Measurements from ENCODE around the gene CACNA2D1. TPM values are rescaled to one million over a fixed set of nuclear protein-coding genes. Genes with fewer than 3 reads are reported as not detected.

The CACNA2D1 gene
- total and polyA plus RNA-seq, 7 donors, result 0.23 to 115 (median 59.7) TPM

GRCh38 chr7:82154728-82155127, 288.8 kb downstream of the CACNA2D1 start:
- TF ChIP-seq POLR2AphosphoS5 (IDR thresholded peaks at IDR 0.05) (no peak), EP300 (IDR thresholded peaks at IDR 0.05) (no peak), POLR2A (IDR thresholded peaks at IDR 0.05) (no peak)
- Histone ChIP-seq H3K27ac (no peak overlapping the region), H3K4me1 (peaks cover 0 to 16% (median 3%) of the 10 kb centered on the region in 4 donors), H3K27me3 (no peaks in the 10 kb centered on the region), H3K36me3 (no peaks in the 10 kb centered on the region), H3K9me3 (no peaks in the 10 kb centered on the region), H3K4me3 (no peak overlapping the region)
- no peak for DNase-seq
- WGBS, 2 donors, result 68 to 78% methylated on average over 2 of the region's 2 CpGs
- intact Hi-C loops (cut with DNase I), result no loop called here

DNA sequence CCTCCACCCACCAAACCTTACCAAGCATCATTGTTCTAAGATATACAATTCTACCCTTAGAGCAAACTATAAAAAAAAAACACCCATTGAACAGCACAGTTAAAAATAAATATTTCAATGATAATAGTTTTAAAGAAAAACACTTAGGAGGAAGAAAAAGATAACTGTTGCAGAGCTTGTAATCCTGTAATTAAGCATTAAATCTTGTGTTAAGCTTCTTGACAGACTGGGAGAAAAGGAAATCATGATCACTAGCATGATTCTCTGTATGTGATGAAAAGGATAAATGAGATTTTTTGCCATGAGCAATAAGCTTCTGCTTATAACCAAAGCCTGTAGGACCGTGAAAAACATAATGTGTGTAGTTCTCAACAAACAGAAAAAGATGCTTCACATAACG, 289.8 kb downstream of the CACNA2D1 start:
- H3K36me3 ChIP-seq, result no peaks in the 10 kb centered on the region

DNA sequence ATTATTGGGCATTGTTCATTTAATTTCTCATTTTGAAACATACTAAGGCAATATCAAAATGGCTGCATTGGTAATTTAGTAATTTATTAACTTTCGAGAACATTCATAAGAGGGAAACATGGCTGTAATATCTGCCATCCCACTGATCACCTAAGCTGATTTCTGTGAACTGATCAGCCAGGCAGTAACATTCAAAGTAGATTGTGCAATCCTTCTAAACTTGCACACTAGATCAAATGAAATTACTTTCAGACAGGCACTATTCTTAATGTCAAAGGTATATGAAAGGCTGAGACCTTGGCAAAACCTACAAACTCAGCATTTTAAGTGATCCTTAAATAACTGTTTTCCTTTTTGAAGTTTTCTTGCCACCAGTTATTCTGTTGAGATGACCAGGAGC, 290.7 kb downstream of the CACNA2D1 start:
- Histone ChIP-seq H3K4me3 (no peak overlapping the region), H3K27ac (no peak overlapping the region), H3K27me3 (no peaks in the 10 kb centered on the region), H3K4me1 (peaks cover 0 to 10% (median 0%) of the 10 kb centered on the region in 4 donors), H3K36me3 (no peaks in the 10 kb centered on the region), H3K9me3 (no peaks in the 10 kb centered on the region)
- no peak for DNase-seq
- intact Hi-C loops (cut with DNase I), result no loop called here
- 76 to 92% methylated on average over 1 of the region's 1 CpG for WGBS, 2 donors
- TF ChIP-seq POLR2AphosphoS5 (IDR thresholded peaks at IDR 0.05) (no peak), EP300 (IDR thresholded peaks at IDR 0.05) (no peak), POLR2A (IDR thresholded peaks at IDR 0.05) (no peak)
- TF ChIP-seq, protein P1, sequence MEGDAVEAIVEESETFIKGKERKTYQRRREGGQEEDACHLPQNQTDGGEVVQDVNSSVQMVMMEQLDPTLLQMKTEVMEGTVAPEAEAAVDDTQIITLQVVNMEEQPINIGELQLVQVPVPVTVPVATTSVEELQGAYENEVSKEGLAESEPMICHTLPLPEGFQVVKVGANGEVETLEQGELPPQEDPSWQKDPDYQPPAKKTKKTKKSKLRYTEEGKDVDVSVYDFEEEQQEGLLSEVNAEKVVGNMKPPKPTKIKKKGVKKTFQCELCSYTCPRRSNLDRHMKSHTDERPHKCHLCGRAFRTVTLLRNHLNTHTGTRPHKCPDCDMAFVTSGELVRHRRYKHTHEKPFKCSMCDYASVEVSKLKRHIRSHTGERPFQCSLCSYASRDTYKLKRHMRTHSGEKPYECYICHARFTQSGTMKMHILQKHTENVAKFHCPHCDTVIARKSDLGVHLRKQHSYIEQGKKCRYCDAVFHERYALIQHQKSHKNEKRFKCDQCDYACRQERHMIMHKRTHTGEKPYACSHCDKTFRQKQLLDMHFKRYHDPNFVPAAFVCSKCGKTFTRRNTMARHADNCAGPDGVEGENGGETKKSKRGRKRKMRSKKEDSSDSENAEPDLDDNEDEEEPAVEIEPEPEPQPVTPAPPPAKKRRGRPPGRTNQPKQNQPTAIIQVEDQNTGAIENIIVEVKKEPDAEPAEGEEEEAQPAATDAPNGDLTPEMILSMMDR (IDR thresholded peaks at IDR 0.05), result no peak

More for the DNA sequence above, 289.8 kb downstream of the CACNA2D1 start:
- H3K9me3 ChIP-seq, result no peaks in the 10 kb centered on the region
- intact Hi-C loops (cut with DNase I), result no loop called here
- H3K4me3 ChIP-seq, result no peak overlapping the region
- WGBS, 2 donors, result 69 to 88% methylated on average over 2 of the region's 2 CpGs
- TF ChIP-seq POLR2A (IDR thresholded peaks at IDR 0.05), result no peak
- no peak for TF ChIP-seq POLR2AphosphoS5 (IDR thresholded peaks at IDR 0.05)
- TF ChIP-seq EP300 (IDR thresholded peaks at IDR 0.05), result no peak
- TF ChIP-seq, protein P1 (IDR thresholded peaks at IDR 0.05), result no peak
- no peak for DNase-seq
- no peak overlapping the region for H3K27ac ChIP-seq
- no peaks in the 10 kb centered on the region for H3K27me3 ChIP-seq
- peaks cover 0 to 16% (median 3%) of the 10 kb centered on the region in 4 donors for H3K4me1 ChIP-seq

DNA sequence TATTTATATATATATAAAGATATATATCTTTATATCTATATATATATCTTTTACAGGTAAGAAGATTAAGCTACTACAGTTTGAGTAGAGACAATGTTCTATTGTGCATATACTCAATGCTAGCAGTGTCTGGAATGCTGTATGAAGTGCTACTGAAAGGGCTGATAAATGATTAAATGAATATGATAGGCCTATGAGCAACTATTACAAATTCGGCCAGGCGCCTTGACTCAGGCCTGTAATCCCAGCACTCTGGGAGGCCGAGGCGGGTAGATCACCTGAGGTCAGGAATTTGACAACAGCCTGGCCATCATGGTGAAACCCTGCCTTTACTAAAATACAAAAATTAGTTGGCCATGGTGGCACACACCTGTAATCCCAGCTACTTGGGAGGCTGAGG, 297.1 kb downstream of the CACNA2D1 start:
- no peaks in the 10 kb centered on the region for H3K9me3 ChIP-seq
- H3K4me3 ChIP-seq, result no peak overlapping the region
- H3K36me3 ChIP-seq, result no peaks in the 10 kb centered on the region
- 96 to 97% methylated on average over 4 of the region's 4 CpGs for WGBS, 2 donors
- no peak for TF ChIP-seq POLR2A (IDR thresholded peaks at IDR 0.05)
- TF ChIP-seq EP300 (IDR thresholded peaks at IDR 0.05), result no peak
- TF ChIP-seq, protein P1 (IDR thresholded peaks at IDR 0.05), result no peak
- TF ChIP-seq POLR2AphosphoS5 (IDR thresholded peaks at IDR 0.05), result no peak
- no peak overlapping the region for H3K27ac ChIP-seq
- no peaks in the 10 kb centered on the region for H3K4me1 ChIP-seq
- DNase-seq, result no peak
- intact Hi-C loops (cut with DNase I), result no loop called here
- no peaks in the 10 kb centered on the region for H3K27me3 ChIP-seq

- DNase-seq, result no peak
- Histone ChIP-seq H3K27ac (no peak overlapping the region), H3K36me3 (no peaks in the 10 kb centered on the region), H3K9me3 (no peaks in the 10 kb centered on the region), H3K4me1 (no peaks in the 10 kb centered on the region), H3K4me3 (no peak overlapping the region), H3K27me3 (no peaks in the 10 kb centered on the region)
- TF ChIP-seq, protein P1 (IDR thresholded peaks at IDR 0.05), result no peak
- no peak for TF ChIP-seq POLR2AphosphoS5 (IDR thresholded peaks at IDR 0.05)
- TF ChIP-seq POLR2A (IDR thresholded peaks at IDR 0.05), result no peak
- TF ChIP-seq EP300 (IDR thresholded peaks at IDR 0.05), result no peak
- intact Hi-C loops (cut with DNase I), result no loop called here
Observed at GRCh38 chr7:82142263-82142864, 301.2 kb downstream of the CACNA2D1 start.
